ENCODE data around the gene LRTM2.

DNA sequence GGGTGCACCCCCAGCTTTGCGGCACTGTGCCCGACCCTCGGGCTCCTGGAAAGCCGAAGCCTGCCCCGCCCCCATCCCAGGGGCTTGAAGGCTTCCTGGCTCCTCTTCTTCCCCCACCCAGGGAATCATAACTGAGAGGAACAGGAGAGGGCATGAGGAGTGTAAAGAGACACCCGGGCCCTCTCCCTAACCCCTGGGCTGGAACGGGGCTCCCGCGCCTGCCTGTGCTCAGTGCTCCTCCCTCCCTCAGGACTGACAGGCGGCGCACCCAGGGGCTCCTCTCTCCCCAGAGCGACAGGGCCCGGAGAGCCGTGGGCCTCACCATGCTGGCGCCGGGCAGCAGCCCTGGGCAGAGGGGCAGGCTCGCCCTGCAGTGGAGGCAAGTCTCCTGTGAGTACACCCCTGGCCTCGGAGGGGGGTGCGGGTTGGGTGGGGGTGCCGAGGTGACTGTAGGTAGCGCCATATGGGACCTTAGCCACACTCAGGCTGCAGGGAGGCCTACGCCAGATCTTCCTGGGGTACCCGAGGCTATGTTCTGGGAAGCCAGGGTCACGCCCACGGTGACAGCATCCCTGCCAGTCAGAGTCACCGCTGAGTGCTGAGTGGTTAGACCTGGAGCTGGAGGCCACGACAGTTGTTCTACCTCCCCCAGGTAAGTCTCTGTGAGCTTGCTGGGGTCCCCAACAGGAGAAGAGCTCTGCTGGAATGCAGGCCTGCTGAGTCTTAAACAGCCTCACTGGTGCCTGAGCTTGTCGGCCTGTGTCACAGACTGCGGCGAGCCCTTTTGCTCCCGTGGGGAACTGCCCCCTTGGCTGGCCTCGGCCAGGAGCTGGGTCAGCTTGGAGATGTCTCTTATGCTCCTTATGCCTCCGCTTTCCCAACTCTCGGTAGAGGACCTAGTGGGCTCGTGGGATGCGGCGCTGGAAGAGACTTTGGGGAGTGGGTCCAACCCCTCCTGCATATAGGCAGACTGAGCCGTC lies 7.8 kb downstream of the LRTM2 start:
- TF ChIP-seq, protein P1, sequence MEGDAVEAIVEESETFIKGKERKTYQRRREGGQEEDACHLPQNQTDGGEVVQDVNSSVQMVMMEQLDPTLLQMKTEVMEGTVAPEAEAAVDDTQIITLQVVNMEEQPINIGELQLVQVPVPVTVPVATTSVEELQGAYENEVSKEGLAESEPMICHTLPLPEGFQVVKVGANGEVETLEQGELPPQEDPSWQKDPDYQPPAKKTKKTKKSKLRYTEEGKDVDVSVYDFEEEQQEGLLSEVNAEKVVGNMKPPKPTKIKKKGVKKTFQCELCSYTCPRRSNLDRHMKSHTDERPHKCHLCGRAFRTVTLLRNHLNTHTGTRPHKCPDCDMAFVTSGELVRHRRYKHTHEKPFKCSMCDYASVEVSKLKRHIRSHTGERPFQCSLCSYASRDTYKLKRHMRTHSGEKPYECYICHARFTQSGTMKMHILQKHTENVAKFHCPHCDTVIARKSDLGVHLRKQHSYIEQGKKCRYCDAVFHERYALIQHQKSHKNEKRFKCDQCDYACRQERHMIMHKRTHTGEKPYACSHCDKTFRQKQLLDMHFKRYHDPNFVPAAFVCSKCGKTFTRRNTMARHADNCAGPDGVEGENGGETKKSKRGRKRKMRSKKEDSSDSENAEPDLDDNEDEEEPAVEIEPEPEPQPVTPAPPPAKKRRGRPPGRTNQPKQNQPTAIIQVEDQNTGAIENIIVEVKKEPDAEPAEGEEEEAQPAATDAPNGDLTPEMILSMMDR (conservative IDR thresholded peaks at IDR 0.05; ENCODE audit: low read length): no peak
- TF ChIP-seq EZH2phosphoT487 (IDR thresholded peaks at IDR 0.05; ENCODE audit: borderline replicate concordance): no peak
